Activated naive CD4-positive, alpha-beta T cell treated with anti-CD3 and anti-CD28 coated beads, Interleukin-2, amount 10 ng/mL, durations not matched to agents 7 days and 5 days (primary cell): ENCODE data around the gene SMPD1.

Experiments
- CTCF ChIA-PET: fragments of 350-600 bp; sonication (Branson Sonifier 250); formaldehyde crosslinking; loops from one replicate; lab custom pipeline; 2021; ENCODE audit warnings: antibody characterized with exemption; lab: Charles Lee
- DNase-seq: peaks from one replicate; pipeline ENCODE4 v3.0.0-alpha.2; 2020
- H3K27ac Mint-ChIP-seq: one replicate; pipeline ENCODE4 v1.8.0; 2021; ENCODE audit warnings: mild to moderate bottlenecking, moderate library complexity, mixed read lengths
- H3K27me3 Mint-ChIP-seq: one replicate; pipeline ENCODE4 v1.8.0; 2021; ENCODE audit warnings: mild to moderate bottlenecking, mixed read lengths
- H3K36me3 Mint-ChIP-seq: one replicate; pipeline ENCODE4 v1.8.0; 2021; ENCODE audit warnings: mixed read lengths
- H3K4me1 Mint-ChIP-seq: one replicate; pipeline ENCODE4 v1.8.0; 2021; ENCODE audit warnings: mixed read lengths
- H3K4me3 Mint-ChIP-seq: one replicate; pipeline ENCODE4 v1.8.0; 2021; ENCODE audit warnings: mild to moderate bottlenecking, moderate library complexity, mixed read lengths
- H3K9me3 Mint-ChIP-seq: one replicate; pipeline ENCODE4 v1.8.0; 2021; ENCODE audit warnings: mixed read lengths

Gene SMPD1

DNA sequence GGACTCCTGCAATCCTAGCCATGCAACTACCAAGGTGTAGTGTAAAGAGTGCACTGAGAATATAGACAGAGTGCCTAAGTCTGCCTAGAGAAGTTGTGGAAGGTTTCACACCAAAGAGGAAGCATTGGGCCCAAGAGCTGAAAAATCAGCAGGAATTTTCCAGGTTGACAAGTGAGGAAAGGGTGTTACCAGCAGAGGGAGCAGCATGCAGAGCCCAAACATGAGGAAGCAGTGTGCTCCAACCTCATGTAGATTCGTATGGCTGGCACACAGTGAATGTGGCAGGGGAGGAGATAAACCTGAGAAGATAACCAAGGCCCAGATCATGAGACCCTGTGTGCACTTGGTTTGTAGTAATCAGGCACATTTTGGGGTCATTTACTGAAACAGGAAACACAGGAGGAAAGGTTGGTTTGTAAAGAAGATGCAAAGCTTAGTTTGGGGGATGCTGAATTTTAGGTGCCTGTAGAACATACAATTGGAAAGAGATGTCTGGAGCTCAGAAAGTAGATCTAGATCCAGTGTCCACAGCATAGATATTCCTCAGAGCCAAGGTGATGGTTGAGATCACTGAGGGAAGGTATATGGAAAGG is 48.8 kb downstream of the SMPD1 start:
- Mint-ChIP-seq H3K4me1 (peaks cover 4% of the 10 kb centered on the region), H3K36me3 (no peaks in the 10 kb centered on the region), H3K27me3 (no peaks in the 10 kb centered on the region), H3K9me3 (no peaks in the 10 kb centered on the region), H3K27ac (no peak overlapping the region), H3K4me3 (no peak overlapping the region)
- peak; percentile 50 for DNase-seq
- CTCF ChIA-PET, result interaction anchor here (0.8 to 14.8 kb wide), 14 partner anchors 9 to 69 kb away, joined by 3 to 563 read pairs (median 4); partner anchors contain the start of gene APBB1

DNA sequence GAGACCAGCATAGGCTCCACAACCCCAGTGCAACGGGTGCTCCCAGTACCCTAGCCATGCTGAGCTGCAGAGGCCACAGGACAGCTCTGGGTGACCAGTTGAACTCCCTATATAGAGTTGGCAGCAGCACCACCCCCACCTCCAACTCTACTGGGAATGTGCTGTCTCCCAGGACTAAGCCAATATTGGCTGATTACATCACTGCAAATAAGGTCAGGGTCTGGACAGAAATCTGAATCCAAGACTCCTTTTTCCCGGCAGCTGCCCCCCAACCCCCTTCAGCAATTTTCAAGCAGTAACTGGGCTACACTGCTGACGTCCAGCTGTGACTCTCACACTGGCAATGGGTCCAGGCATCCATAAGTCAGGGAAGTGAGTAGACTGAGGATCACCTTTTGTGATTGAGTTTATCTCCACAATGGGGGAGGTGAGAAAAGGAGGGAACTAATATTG is 50.7 kb downstream of the SMPD1 start, which contains the start of gene HPX:
TSS of gene HPX (minus strand) at position 82 of the 453 bp plus-strand sequence. CDS start at position 58, 24 bp downstream.
- peaks cover 3% of the 10 kb centered on the region for H3K27me3 Mint-ChIP-seq
- CTCF ChIA-PET, result interaction anchor here (0.7 to 14.8 kb wide), 8 partner anchors 14 to 314 kb away, joined by 3 to 563 read pairs (median 5); partner anchors contain the start of gene SMPD1
- DNase-seq, result no peak
- H3K4me1 Mint-ChIP-seq, result peaks cover 1% of the 10 kb centered on the region
- no peaks in the 10 kb centered on the region for H3K36me3 Mint-ChIP-seq
- no peak within 1 kb of the TSS for H3K27ac Mint-ChIP-seq
- no peaks in the 10 kb centered on the region for H3K9me3 Mint-ChIP-seq
- no peak within 1 kb of the TSS for H3K4me3 Mint-ChIP-seq

DNA sequence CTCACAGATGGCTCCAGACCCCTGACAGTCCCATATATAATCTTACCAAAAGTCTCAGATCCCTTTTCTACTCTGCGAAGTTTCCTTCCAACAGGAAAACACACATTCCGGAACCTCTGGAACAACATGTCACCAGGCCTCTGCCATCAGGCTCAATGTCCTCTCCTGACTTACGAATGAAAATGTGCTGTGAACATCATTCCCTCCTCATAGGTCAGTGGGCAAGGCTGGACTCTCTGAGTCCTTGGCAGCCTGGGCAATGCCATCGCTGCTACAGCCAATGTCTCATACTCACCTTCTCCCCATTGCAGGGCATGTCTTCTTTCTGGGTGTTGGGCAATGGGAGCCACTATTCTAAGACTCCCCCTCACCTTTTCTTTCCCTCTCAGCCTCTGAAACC is 52.2 kb downstream of the SMPD1 start:
- no peak overlapping the region for H3K4me3 Mint-ChIP-seq
- no peaks in the 10 kb centered on the region for H3K4me1 Mint-ChIP-seq
- DNase-seq, result no peak
- peaks cover 5% of the 10 kb centered on the region for H3K27me3 Mint-ChIP-seq
- CTCF ChIA-PET, result interaction anchor here (1.1 to 14.8 kb wide), 13 partner anchors 10 to 305 kb away, joined by 3 to 563 read pairs (median 8); partner anchors contain the start of gene SMPD1
- H3K9me3 Mint-ChIP-seq, result no peaks in the 10 kb centered on the region
- no peaks in the 10 kb centered on the region for H3K36me3 Mint-ChIP-seq
- H3K27ac Mint-ChIP-seq, result no peak overlapping the region

DNA sequence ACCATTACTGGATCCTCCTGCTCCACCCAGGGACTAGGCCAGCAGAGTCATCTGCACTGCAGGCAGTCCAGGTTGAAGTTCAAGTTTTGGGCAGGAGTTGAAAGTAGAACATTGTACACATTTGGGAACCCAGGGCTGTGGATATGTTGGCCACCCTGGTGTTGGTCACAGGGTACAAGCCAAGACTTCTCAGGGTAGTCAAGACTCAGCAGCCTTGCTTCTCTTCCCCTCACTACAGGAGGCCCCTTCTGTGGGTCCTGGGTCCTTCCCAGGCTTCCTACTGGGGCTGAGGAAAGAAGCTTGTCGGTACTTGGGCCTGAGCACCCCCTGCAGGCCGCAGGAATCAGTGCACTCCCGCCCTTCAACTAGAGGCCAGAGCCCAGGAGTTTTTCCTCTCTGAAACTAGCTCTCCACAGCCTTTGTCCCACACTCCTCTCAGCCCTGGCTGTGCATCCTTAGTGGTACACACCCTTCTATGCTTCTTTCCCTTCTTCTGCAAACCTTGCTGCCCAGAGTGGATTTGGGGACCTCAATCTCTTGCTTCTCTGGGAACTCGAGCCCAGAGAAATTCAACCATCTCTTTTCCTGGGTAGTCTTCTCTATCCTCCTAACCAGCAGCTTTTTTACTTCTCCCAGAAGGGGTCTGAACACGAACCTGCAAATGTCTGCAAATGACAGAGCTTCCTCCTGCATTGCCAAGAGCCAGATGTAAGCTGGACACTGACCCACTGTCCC is 53.2 kb downstream of the SMPD1 start:
- Mint-ChIP-seq H3K4me3 (no peak overlapping the region), H3K36me3 (no peaks in the 10 kb centered on the region), H3K27me3 (peaks cover 9% of the 10 kb centered on the region), H3K27ac (no peak overlapping the region), H3K4me1 (no peaks in the 10 kb centered on the region), H3K9me3 (no peaks in the 10 kb centered on the region)
- CTCF ChIA-PET, result interaction anchor here (0.6 to 14.8 kb wide), 42 partner anchors 9 to 326 kb away, joined by 3 to 563 read pairs (median 4); partner anchors contain the start of genes ARFIP2, MRPL17, SMPD1 and TIMM10B
- peak; percentile 70 for DNase-seq
